PC-9 (cell line): ENCODE measurements around the gene MVD. TPM values are rescaled to one million over a fixed set of nuclear protein-coding genes. Genes with fewer than 3 reads are reported as not detected.

Experiments used
- BruUV-seq: library from RNA; stranded (reverse); fragments of 400-500 nt; replicated peaks from 2 replicates; lab custom pipeline; 2021; lab: Mats Ljungman, UMichigan
- CTCF ChIA-PET: fragments of 300-600 bp; sonication (Branson Sonifier 250); formaldehyde crosslinking; loops from one replicate; lab custom pipeline; 2022; ENCODE audit warnings: antibody characterized with exemption; lab: Charles Lee
- POLR2A ChIA-PET: fragments of 300-600 bp; sonication (Branson Sonifier 250); formaldehyde crosslinking; loops from one replicate; lab custom pipeline; 2022; ENCODE audit warnings: antibody characterized with exemption; ENCODE audit not compliant: unreplicated experiment; lab: Charles Lee
- DNase-seq, 2 experiments: peaks; one replicate each; pipeline versions ENCODE4 v3.0.0 to v3.0.0-alpha.2; 2015 to 2022; ENCODE audit warnings: mixed read lengths in 1 of 2
- H2AFZ ChIP-seq: fragments of 200-600 bp; sonication (generic); 2 replicates; pipeline ENCODE4 v1.8.1; 2017; ENCODE audit warnings: antibody characterized with exemption
- H3F3A ChIP-seq: fragments of 200-600 bp; sonication (generic); 2 replicates; pipeline ENCODE4 v1.8.1; 2017; ENCODE audit warnings: antibody characterized with exemption, mild to moderate bottlenecking, low read depth; ENCODE audit not compliant: insufficient read depth
- H3K27ac ChIP-seq: fragments of 200-600 bp; sonication (generic); 2 replicates; pipeline ENCODE4 v1.6.1; 2016; ENCODE audit warnings: mixed run types
- H3K27me3 ChIP-seq: fragments of 200-600 bp; sonication (generic); 2 replicates; pipeline ENCODE4 v1.6.1; 2016; ENCODE audit warnings: low read depth, mixed run types; ENCODE audit not compliant: insufficient read depth
- H3K36me3 ChIP-seq: fragments of 200-600 bp; sonication (generic); 2 replicates; pipeline ENCODE4 v1.6.1; 2016; ENCODE audit warnings: low read depth, mixed run types
- H3K4me1 ChIP-seq: fragments of 200-600 bp; sonication (generic); replicated peaks from 2 replicates; pipeline ENCODE4 v1.6.1; 2016; ENCODE audit warnings: mixed run types; ENCODE audit not compliant: insufficient read depth
- H3K4me2 ChIP-seq: fragments of 200-600 bp; sonication (generic); 2 replicates; pipeline ENCODE4 v1.6.1; 2017; ENCODE audit warnings: mixed run types
- H3K4me3 ChIP-seq: fragments of 200-600 bp; sonication (generic); 2 replicates; pipeline ENCODE4 v1.6.1; 2016; ENCODE audit warnings: mixed run types
- H3K79me2 ChIP-seq: fragments of 200-600 bp; sonication (generic); 2 replicates; pipeline ENCODE4 v1.6.1; 2017; ENCODE audit warnings: low read depth, mixed run types
- H3K9me2 ChIP-seq: fragments of 200-600 bp; sonication (generic); 2 replicates; pipeline ENCODE4 v1.8.1; 2017; ENCODE audit warnings: mild to moderate bottlenecking; ENCODE audit not compliant: insufficient read depth
- H3K9me3 ChIP-seq: fragments of 200-600 bp; sonication (generic); 2 replicates; pipeline ENCODE4 v1.8.1; 2016; ENCODE audit warnings: low read depth; ENCODE audit not compliant: insufficient read depth
- H4K20me1 ChIP-seq: fragments of 200-600 bp; sonication (generic); 2 replicates; pipeline ENCODE4 v1.8.1; 2017; ENCODE audit not compliant: insufficient read depth
- EZH2 ChIP-seq: fragments of 200-600 bp; sonication (generic); IDR thresholded peaks from 2 replicates; pipeline ENCODE4 v1.8.0; 2017; ENCODE audit warnings: antibody characterized with exemption, low read depth
- intact Hi-C: fragments of 100-400 bp; cut with micrococcal nuclease; formaldehyde crosslinking; loops from one replicate; pipeline ENCODE4 v1.10.0; 2022; ENCODE audit not compliant: unreplicated experiment
- total RNA-seq: library from RNA; stranded (reverse); gene quantifications from 2 replicates; pipeline ENCODE4 v1.2.3, GENCODE V29; 2021
- TF ChIP-seq, protein P1 (sequence below): fragments of 200-600 bp; sonication (generic); conservative IDR thresholded peaks from 2 replicates; pipeline ENCODE4 v1.6.1; 2017; ENCODE audit warnings: mixed run types, antibody characterized with exemption, mild to moderate bottlenecking, moderate library complexity

MVD gene
- total RNA-seq, 1 experiment from 2014 or later, result 168 TPM

DNA sequence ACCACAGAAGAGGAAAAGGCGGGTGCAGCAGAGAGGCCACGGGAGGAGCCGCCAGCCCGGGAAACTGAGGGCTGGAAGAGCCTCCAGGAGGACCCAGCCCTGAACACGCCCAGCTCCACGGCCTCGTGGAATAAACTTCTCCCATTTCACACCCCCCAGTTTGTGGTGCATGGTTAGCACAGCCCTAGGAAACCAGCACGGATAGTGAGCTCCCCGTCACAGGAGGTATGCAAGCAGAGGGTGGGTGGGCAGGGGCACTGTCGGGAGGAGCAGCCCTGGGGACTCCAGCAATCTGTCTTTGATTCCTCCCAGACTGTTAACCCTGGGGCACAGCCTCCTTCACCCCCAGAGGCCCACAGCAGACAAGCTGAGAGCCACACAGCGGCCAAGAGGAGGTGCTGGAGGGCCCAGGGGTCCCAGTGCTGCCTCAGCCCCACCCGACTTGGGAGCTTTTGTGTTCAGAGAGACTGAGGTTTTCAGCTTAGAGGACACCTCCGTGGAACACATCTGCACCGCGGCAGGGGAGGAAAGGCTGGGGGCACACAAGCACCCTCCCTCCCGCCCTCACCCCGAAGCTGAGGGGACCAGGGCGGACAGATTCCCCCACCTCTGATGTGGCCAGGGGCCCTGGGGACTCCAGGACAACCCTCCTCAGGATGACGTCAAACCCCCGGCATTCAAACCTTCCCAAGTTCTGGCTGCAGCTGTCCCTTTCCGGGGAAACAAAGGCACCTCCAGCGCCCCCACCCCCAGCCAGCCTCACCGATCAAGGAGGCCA lies 26.2 kb downstream of the MVD start:
- CTCF ChIA-PET, result no interaction called here
- H3K9me2 ChIP-seq, result no peaks in the 10 kb centered on the region
- no peaks in the 10 kb centered on the region for H3K4me1 ChIP-seq
- H3K79me2 ChIP-seq, result no peaks in the 10 kb centered on the region
- H3K27ac ChIP-seq, result no peak overlapping the region
- H3F3A ChIP-seq, result no peaks in the 10 kb centered on the region
- BruUV-seq, result no TSS peak
- H3K4me2 ChIP-seq, result no peak overlapping the region
- TF ChIP-seq, protein P1, sequence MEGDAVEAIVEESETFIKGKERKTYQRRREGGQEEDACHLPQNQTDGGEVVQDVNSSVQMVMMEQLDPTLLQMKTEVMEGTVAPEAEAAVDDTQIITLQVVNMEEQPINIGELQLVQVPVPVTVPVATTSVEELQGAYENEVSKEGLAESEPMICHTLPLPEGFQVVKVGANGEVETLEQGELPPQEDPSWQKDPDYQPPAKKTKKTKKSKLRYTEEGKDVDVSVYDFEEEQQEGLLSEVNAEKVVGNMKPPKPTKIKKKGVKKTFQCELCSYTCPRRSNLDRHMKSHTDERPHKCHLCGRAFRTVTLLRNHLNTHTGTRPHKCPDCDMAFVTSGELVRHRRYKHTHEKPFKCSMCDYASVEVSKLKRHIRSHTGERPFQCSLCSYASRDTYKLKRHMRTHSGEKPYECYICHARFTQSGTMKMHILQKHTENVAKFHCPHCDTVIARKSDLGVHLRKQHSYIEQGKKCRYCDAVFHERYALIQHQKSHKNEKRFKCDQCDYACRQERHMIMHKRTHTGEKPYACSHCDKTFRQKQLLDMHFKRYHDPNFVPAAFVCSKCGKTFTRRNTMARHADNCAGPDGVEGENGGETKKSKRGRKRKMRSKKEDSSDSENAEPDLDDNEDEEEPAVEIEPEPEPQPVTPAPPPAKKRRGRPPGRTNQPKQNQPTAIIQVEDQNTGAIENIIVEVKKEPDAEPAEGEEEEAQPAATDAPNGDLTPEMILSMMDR, result no peak
- no peak for TF ChIP-seq EZH2
- no peak for DNase-seq
- no peak overlapping the region for H2AFZ ChIP-seq
- intact Hi-C loops, result no loop called here
- H3K36me3 ChIP-seq, result no peaks in the 10 kb centered on the region
- H3K27me3 ChIP-seq, result no peaks in the 10 kb centered on the region
- H3K9me3 ChIP-seq, result no peaks in the 10 kb centered on the region
- no peaks in the 10 kb centered on the region for H4K20me1 ChIP-seq
- H3K4me3 ChIP-seq, result no peak overlapping the region
- POLR2A ChIA-PET, result no interaction called here

DNA sequence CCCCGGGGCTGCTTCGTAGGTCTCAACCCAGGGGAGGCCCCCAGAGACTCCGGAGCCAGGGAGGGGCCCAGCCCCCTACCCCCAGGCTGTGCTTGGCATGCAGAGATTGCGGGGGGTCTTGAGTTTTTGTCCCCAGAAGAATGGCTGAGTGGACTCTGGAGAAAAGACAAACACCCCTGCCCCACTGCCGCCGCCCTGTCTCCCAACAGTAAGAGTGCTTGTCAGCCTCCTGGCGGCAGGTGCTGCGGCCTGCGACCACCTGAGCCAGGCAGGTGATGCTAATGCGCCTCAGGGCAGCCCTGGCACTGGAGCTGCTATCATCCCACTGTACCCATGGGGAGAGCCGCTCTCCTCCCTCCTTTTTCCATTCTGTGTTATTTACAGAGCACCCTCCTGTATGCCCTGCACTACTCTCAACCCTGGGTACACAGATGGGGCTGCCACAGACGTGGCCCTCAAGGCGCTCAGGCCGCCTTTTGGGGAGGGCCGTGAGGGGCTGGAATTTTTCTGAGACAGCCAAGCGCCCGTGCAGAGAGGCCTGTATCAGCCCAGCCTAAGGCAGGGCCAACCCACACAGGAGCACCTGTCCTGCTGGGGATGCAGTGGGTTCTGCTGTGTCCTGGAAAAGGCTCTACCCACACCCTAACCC lies 27.1 kb downstream of the MVD start:
- no peaks in the 10 kb centered on the region for H3K4me1 ChIP-seq
- H3K79me2 ChIP-seq, result no peaks in the 10 kb centered on the region
- H3K9me3 ChIP-seq, result no peaks in the 10 kb centered on the region
- H3K4me2 ChIP-seq, result no peak overlapping the region
- intact Hi-C loops, result no loop called here
- no peak for DNase-seq
- ChIA-PET POLR2A (no interaction called here), CTCF (no interaction called here)
- TF ChIP-seq, protein P1, result no peak
- TF ChIP-seq EZH2, result no peak
- H3K36me3 ChIP-seq, result no peaks in the 10 kb centered on the region
- no peak overlapping the region for H3K4me3 ChIP-seq
- H3K27me3 ChIP-seq, result no peaks in the 10 kb centered on the region
- no peak overlapping the region for H3K27ac ChIP-seq
- no peak overlapping the region for H2AFZ ChIP-seq
- BruUV-seq, result no TSS peak
- H4K20me1 ChIP-seq, result no peaks in the 10 kb centered on the region
- no peaks in the 10 kb centered on the region for H3K9me2 ChIP-seq
- 0 out of 2 replicates have a peak, but pooled peaks cover 3% of the 10 kb centered on the region for H3F3A ChIP-seq

DNA sequence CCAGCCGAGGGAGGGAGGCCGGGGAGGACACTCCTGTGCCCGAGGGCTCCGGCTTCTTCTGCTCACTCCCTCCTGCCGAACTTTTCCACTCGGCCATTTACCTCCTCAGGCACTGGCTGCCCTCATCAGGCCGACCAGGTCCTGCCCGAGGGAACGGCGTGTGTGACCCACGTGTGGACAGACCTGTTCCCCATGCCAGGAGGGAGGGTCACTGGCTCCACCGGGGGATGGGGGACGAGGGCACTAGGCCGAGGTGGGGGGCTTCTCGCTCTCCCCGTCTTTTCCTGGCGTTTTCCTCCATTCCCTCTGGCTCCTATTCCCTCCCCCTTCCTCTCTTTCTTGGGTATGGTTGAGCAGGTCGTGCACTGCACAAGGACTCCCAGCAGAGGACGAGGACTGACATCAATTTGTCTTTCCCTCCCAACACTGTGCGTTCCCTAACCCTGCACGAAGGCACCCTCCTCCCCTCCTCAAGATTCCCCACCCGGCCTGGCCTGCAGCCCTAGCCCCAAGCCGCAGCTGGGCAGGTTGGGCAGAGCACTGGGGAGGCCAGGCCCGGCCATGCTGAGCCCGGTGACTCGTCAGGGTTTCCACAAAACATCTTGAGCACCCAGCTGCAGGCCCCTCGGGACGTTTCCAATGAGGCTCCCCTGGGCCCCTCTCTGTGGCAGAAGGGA lies 27.8 kb downstream of the MVD start:
- Histone ChIP-seq H3K36me3 (no peaks in the 10 kb centered on the region), H3F3A (0 out of 2 replicates have a peak, but pooled peaks cover 3% of the 10 kb centered on the region), H3K27me3 (no peaks in the 10 kb centered on the region), H3K4me3 (no peak overlapping the region), H3K9me3 (no peaks in the 10 kb centered on the region), H3K4me1 (no peaks in the 10 kb centered on the region), H2AFZ (no peak overlapping the region), H3K9me2 (no peaks in the 10 kb centered on the region), H3K27ac (no peak overlapping the region), H3K79me2 (no peaks in the 10 kb centered on the region), H4K20me1 (no peaks in the 10 kb centered on the region), H3K4me2 (no peak overlapping the region)
- ChIA-PET CTCF (no interaction called here), POLR2A (no interaction called here)
- BruUV-seq, result no TSS peak
- no peak for TF ChIP-seq EZH2
- TF ChIP-seq, protein P1, result no peak
- intact Hi-C loops, result no loop called here
- DNase-seq, result no peak
